Measurements from ENCODE around the gene DNAJC15.

The DNAJC15 gene

GRCh38 chr13:43002021-43002420 lies 21.4 kb upstream of the DNAJC15 start:
- Histone ChIP-seq H3K4me3 (ENCODE audit: low read depth in 1 of 5, low read length in 5 of 5) (no peak overlapping the region), H3K4me1 (ENCODE audit: control insufficient read depth in 5 of 5, insufficient read depth in 5 of 5, low read length in 5 of 5) (no peaks in the 10 kb centered on the region), H3K27ac (ENCODE audit: low read depth, low read length) (no peak overlapping the region), H3K9me3 (ENCODE audit: control insufficient read depth in 5 of 5, low read length in 5 of 5) (peaks cover 0 to 6% (median 0%) of the 10 kb centered on the region in 5 donors), H3K36me3 (ENCODE audit: control insufficient read depth in 5 of 5, insufficient read depth in 5 of 5, low read length in 5 of 5) (no peaks in the 10 kb centered on the region), H3K27me3 (ENCODE audit: control insufficient read depth in 5 of 5, insufficient read depth in 4 of 5, low read length in 5 of 5) (no peaks in the 10 kb centered on the region), H3K9ac (ENCODE audit: low read length in 5 of 5) (no peak overlapping the region)

- Histone ChIP-seq H3K4me1 (ENCODE audit: control insufficient read depth in 5 of 5, insufficient read depth in 5 of 5, low read length in 5 of 5) (no peaks in the 10 kb centered on the region), H3K36me3 (ENCODE audit: control insufficient read depth in 5 of 5, insufficient read depth in 5 of 5, low read length in 5 of 5) (no peaks in the 10 kb centered on the region), H3K27ac (ENCODE audit: low read depth, low read length) (no peak overlapping the region), H3K4me3 (ENCODE audit: low read depth in 1 of 5, low read length in 5 of 5) (no peak overlapping the region), H3K27me3 (ENCODE audit: control insufficient read depth in 5 of 5, insufficient read depth in 4 of 5, low read length in 5 of 5) (no peaks in the 10 kb centered on the region), H3K9me3 (ENCODE audit: control insufficient read depth in 5 of 5, low read length in 5 of 5) (peaks cover 0 to 6% (median 0%) of the 10 kb centered on the region in 5 donors), H3K9ac (ENCODE audit: low read length in 5 of 5) (no peak overlapping the region)
Observed at GRCh38 chr13:43003010-43003409, 20.4 kb upstream of the DNAJC15 start.

- Histone ChIP-seq H3K4me3 (ENCODE audit: low read depth in 1 of 5, low read length in 5 of 5) (no peak overlapping the region), H3K9ac (ENCODE audit: low read length in 5 of 5) (no peak overlapping the region), H3K36me3 (ENCODE audit: control insufficient read depth in 5 of 5, insufficient read depth in 5 of 5, low read length in 5 of 5) (no peaks in the 10 kb centered on the region), H3K27ac (ENCODE audit: low read depth, low read length) (no peak overlapping the region), H3K9me3 (ENCODE audit: control insufficient read depth in 5 of 5, low read length in 5 of 5) (peaks cover 0 to 6% (median 0%) of the 10 kb centered on the region in 5 donors), H3K27me3 (ENCODE audit: control insufficient read depth in 5 of 5, insufficient read depth in 4 of 5, low read length in 5 of 5) (no peaks in the 10 kb centered on the region), H3K4me1 (ENCODE audit: control insufficient read depth in 5 of 5, insufficient read depth in 5 of 5, low read length in 5 of 5) (no peaks in the 10 kb centered on the region)
Observed at GRCh38 chr13:43003729-43004128, 19.7 kb upstream of the DNAJC15 start.

GRCh38 chr13:43005460-43006236 lies 17.7 kb upstream of the DNAJC15 start:
- Histone ChIP-seq H3K27ac (ENCODE audit: low read depth, low read length) (no peak overlapping the region), H3K36me3 (ENCODE audit: control insufficient read depth in 5 of 5, insufficient read depth in 5 of 5, low read length in 5 of 5) (no peaks in the 10 kb centered on the region), H3K9me3 (ENCODE audit: control insufficient read depth in 5 of 5, low read length in 5 of 5) (peaks cover 0 to 6% (median 0%) of the 10 kb centered on the region in 5 donors), H3K27me3 (ENCODE audit: control insufficient read depth in 5 of 5, insufficient read depth in 4 of 5, low read length in 5 of 5) (no peaks in the 10 kb centered on the region), H3K4me1 (ENCODE audit: control insufficient read depth in 5 of 5, insufficient read depth in 5 of 5, low read length in 5 of 5) (no peaks in the 10 kb centered on the region), H3K9ac (ENCODE audit: low read length in 5 of 5) (no peak overlapping the region), H3K4me3 (ENCODE audit: low read depth in 1 of 5, low read length in 5 of 5) (no peak overlapping the region)

GRCh38 chr13:43006893-43007631 lies 16.3 kb upstream of the DNAJC15 start:
- no peaks in the 10 kb centered on the region for H3K4me1 ChIP-seq (ENCODE audit: control insufficient read depth in 5 of 5, insufficient read depth in 5 of 5, low read length in 5 of 5)
- H3K9ac ChIP-seq (ENCODE audit: low read length in 5 of 5), result no peak overlapping the region
- peaks cover 0 to 6% (median 0%) of the 10 kb centered on the region in 5 donors for H3K9me3 ChIP-seq (ENCODE audit: control insufficient read depth in 5 of 5, low read length in 5 of 5)
- H3K27me3 ChIP-seq (ENCODE audit: control insufficient read depth in 5 of 5, insufficient read depth in 4 of 5, low read length in 5 of 5), result no peaks in the 10 kb centered on the region
- H3K4me3 ChIP-seq (ENCODE audit: low read depth in 1 of 5, low read length in 5 of 5), result no peak overlapping the region
- H3K27ac ChIP-seq (ENCODE audit: low read depth, low read length), result no peak overlapping the region
- H3K36me3 ChIP-seq (ENCODE audit: control insufficient read depth in 5 of 5, insufficient read depth in 5 of 5, low read length in 5 of 5), result no peaks in the 10 kb centered on the region

GRCh38 chr13:43008596-43008995 lies 14.8 kb upstream of the DNAJC15 start:
- no peaks in the 10 kb centered on the region for H3K9me3 ChIP-seq (ENCODE audit: control insufficient read depth in 5 of 5, low read length in 5 of 5)
- H3K4me3 ChIP-seq (ENCODE audit: low read depth in 1 of 5, low read length in 5 of 5), result no peak overlapping the region
- no peaks in the 10 kb centered on the region for H3K36me3 ChIP-seq (ENCODE audit: control insufficient read depth in 5 of 5, insufficient read depth in 5 of 5, low read length in 5 of 5)
- H3K9ac ChIP-seq (ENCODE audit: low read length in 5 of 5), result no peak overlapping the region
- no peaks in the 10 kb centered on the region for H3K27me3 ChIP-seq (ENCODE audit: control insufficient read depth in 5 of 5, insufficient read depth in 4 of 5, low read length in 5 of 5)
- H3K27ac ChIP-seq (ENCODE audit: low read depth, low read length), result no peak overlapping the region
- H3K4me1 ChIP-seq (ENCODE audit: control insufficient read depth in 5 of 5, insufficient read depth in 5 of 5, low read length in 5 of 5), result no peaks in the 10 kb centered on the region

GRCh38 chr13:43009506-43009905 lies 13.9 kb upstream of the DNAJC15 start:
- no peak overlapping the region for H3K9ac ChIP-seq (ENCODE audit: low read length in 5 of 5)
- H3K27ac ChIP-seq (ENCODE audit: low read depth, low read length), result no peak overlapping the region
- H3K4me1 ChIP-seq (ENCODE audit: control insufficient read depth in 5 of 5, insufficient read depth in 5 of 5, low read length in 5 of 5), result no peaks in the 10 kb centered on the region

GRCh38 chr13:43014162-43014561 lies 9.2 kb upstream of the DNAJC15 start:
- no peaks in the 10 kb centered on the region for H3K27me3 ChIP-seq (ENCODE audit: control insufficient read depth in 5 of 5, insufficient read depth in 4 of 5, low read length in 5 of 5)
- no peak overlapping the region for H3K4me3 ChIP-seq (ENCODE audit: low read depth in 1 of 5, low read length in 5 of 5)
- no peaks in the 10 kb centered on the region for H3K9me3 ChIP-seq (ENCODE audit: control insufficient read depth in 5 of 5, low read length in 5 of 5)
- no peak overlapping the region for H3K9ac ChIP-seq (ENCODE audit: low read length in 5 of 5)
- no peak overlapping the region for H3K27ac ChIP-seq (ENCODE audit: low read depth, low read length)
- H3K36me3 ChIP-seq (ENCODE audit: control insufficient read depth in 5 of 5, insufficient read depth in 5 of 5, low read length in 5 of 5), result no peaks in the 10 kb centered on the region
- no peaks in the 10 kb centered on the region for H3K4me1 ChIP-seq (ENCODE audit: control insufficient read depth in 5 of 5, insufficient read depth in 5 of 5, low read length in 5 of 5)

More at GRCh38 chr13:43009506-43009905, 13.9 kb upstream of the DNAJC15 start:
- Histone ChIP-seq H3K9me3 (ENCODE audit: control insufficient read depth in 5 of 5, low read length in 5 of 5) (no peaks in the 10 kb centered on the region), H3K27me3 (ENCODE audit: control insufficient read depth in 5 of 5, insufficient read depth in 4 of 5, low read length in 5 of 5) (no peaks in the 10 kb centered on the region), H3K4me3 (ENCODE audit: low read depth in 1 of 5, low read length in 5 of 5) (no peak overlapping the region), H3K36me3 (ENCODE audit: control insufficient read depth in 5 of 5, insufficient read depth in 5 of 5, low read length in 5 of 5) (no peaks in the 10 kb centered on the region)

- H3K36me3 ChIP-seq (ENCODE audit: control insufficient read depth in 5 of 5, insufficient read depth in 5 of 5, low read length in 5 of 5), result no peaks in the 10 kb centered on the region
- no peak overlapping the region for H3K27ac ChIP-seq (ENCODE audit: low read depth, low read length)
- H3K9me3 ChIP-seq (ENCODE audit: control insufficient read depth in 5 of 5, low read length in 5 of 5), result no peaks in the 10 kb centered on the region
- H3K9ac ChIP-seq (ENCODE audit: low read length in 5 of 5), result no peak overlapping the region
- H3K4me3 ChIP-seq (ENCODE audit: low read depth in 1 of 5, low read length in 5 of 5), result no peak overlapping the region
- H3K27me3 ChIP-seq (ENCODE audit: control insufficient read depth in 5 of 5, insufficient read depth in 4 of 5, low read length in 5 of 5), result no peaks in the 10 kb centered on the region
- no peaks in the 10 kb centered on the region for H3K4me1 ChIP-seq (ENCODE audit: control insufficient read depth in 5 of 5, insufficient read depth in 5 of 5, low read length in 5 of 5)
Observed at GRCh38 chr13:43016226-43016625, 7.2 kb upstream of the DNAJC15 start.

GRCh38 chr13:43019811-43020210 lies 3.6 kb upstream of the DNAJC15 start:
- Histone ChIP-seq H3K27ac (ENCODE audit: low read depth, low read length) (no peak overlapping the region), H3K36me3 (ENCODE audit: control insufficient read depth in 5 of 5, insufficient read depth in 5 of 5, low read length in 5 of 5) (no peaks in the 10 kb centered on the region), H3K27me3 (ENCODE audit: control insufficient read depth in 5 of 5, insufficient read depth in 4 of 5, low read length in 5 of 5) (no peaks in the 10 kb centered on the region), H3K9me3 (ENCODE audit: control insufficient read depth in 5 of 5, low read length in 5 of 5) (no peaks in the 10 kb centered on the region), H3K4me1 (ENCODE audit: control insufficient read depth in 5 of 5, insufficient read depth in 5 of 5, low read length in 5 of 5) (peaks cover 0 to 19% (median 15%) of the 10 kb centered on the region in 5 donors), H3K9ac (ENCODE audit: low read length in 5 of 5) (no peak overlapping the region), H3K4me3 (ENCODE audit: low read depth in 1 of 5, low read length in 5 of 5) (no peak overlapping the region)

All from subcutaneous abdominal adipose tissue (tissue), 5 donors.